Adrenal gland (tissue), 5 donors: ENCODE data around the gene FTH1.

Source experiments
- POLR2A ChIP-seq, 2 donors: fragments of 450-650 bp; IDR thresholded peaks; one replicate each; pipeline ENCODE4 v1.6.1; 2017; ENCODE audit warnings: antibody characterized with exemption in 2 of 2, mild to moderate bottlenecking in 2 of 2, moderate library complexity in 1 of 2
- TF ChIP-seq, protein P1 (sequence below), 6 experiments: fragments of 450-650 bp in 4 of 6; fragments of 200-600 bp in 2 of 6; sonication (generic) in 1 of 6; IDR thresholded peaks; 1 replicate in 5 of 6; 2 replicates in 1 of 6; pipeline versions ENCODE4 v1.5.1 to v1.8.0; 2016 to 2021; ENCODE audit warnings: antibody characterized with exemption in 6 of 6, mild to moderate bottlenecking in 2 of 6, moderate library complexity in 1 of 6
- donor health status: DM: no; HTN: no; CAD: no.

DNA sequence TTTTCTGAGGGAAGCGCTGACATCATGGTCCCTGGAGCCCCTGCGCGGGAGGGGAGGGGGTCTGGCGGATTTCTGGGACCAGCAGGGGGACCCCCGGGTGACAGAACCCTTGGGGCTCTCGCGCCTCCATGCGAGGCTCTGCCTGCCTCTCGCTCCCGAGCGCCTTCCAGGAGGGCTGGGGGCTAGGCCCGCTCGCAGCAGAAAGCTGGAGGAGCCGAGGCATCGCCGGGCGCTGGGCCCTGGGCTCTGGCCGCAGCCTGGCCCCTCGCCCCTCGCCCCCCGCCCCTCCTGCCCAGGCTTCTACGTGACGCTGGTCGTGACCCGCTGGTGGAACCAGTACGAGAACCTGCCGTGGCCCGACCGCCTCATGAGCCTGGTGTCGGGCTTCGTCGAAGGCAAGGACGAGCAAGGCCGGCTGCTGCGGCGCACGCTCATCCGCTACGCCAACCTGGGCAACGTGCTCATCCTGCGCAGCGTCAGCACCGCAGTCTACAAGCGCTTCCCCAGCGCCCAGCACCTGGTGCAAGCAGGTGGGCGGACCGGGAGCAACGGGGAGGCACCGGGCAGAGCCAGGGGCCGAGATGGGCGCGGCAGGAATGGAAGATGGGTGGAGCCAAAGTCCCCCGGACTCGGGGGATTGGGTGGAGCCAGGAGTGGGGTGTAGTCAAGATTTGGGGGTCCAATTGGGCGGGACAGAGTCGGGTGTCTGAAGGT lies 11.9 kb downstream of the FTH1 start:
- TF ChIP-seq, protein P1, sequence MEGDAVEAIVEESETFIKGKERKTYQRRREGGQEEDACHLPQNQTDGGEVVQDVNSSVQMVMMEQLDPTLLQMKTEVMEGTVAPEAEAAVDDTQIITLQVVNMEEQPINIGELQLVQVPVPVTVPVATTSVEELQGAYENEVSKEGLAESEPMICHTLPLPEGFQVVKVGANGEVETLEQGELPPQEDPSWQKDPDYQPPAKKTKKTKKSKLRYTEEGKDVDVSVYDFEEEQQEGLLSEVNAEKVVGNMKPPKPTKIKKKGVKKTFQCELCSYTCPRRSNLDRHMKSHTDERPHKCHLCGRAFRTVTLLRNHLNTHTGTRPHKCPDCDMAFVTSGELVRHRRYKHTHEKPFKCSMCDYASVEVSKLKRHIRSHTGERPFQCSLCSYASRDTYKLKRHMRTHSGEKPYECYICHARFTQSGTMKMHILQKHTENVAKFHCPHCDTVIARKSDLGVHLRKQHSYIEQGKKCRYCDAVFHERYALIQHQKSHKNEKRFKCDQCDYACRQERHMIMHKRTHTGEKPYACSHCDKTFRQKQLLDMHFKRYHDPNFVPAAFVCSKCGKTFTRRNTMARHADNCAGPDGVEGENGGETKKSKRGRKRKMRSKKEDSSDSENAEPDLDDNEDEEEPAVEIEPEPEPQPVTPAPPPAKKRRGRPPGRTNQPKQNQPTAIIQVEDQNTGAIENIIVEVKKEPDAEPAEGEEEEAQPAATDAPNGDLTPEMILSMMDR (IDR thresholded peaks at IDR 0.05) = no peak
- TF ChIP-seq POLR2A (IDR thresholded peaks at IDR 0.05) = no peak
